Testis (tissue), 3 donors: Measurements from ENCODE around the gene STAT6. TPM values are rescaled to one million over a fixed set of nuclear protein-coding genes. Genes with fewer than 3 reads are reported as not detected.

ENCODE experiments used
- DNase-seq: peaks from one replicate; pipeline ENCODE4 v3.0.0-alpha.2; 2019
- H3K27ac ChIP-seq, 2 donors: fragments of 200-600 bp; sonication (generic); one replicate each; pipeline ENCODE4 v1.5.1; 2019
- H3K27me3 ChIP-seq: fragments of 200-600 bp; sonication (generic); one replicate; pipeline ENCODE4 v1.5.1; 2019
- H3K36me3 ChIP-seq: fragments of 200-600 bp; sonication (generic); one replicate; pipeline ENCODE4 v1.5.1; 2017; ENCODE audit warnings: low read depth; ENCODE audit errors: missing control alignments
- H3K4me1 ChIP-seq: fragments of 200-600 bp; sonication (generic); one replicate; pipeline ENCODE4 v1.5.1; 2019
- H3K4me3 ChIP-seq, 2 donors: fragments of 200-600 bp; sonication (generic); one replicate each; pipeline ENCODE4 v1.5.1; 2017 to 2019
- H3K9me3 ChIP-seq: fragments of 200-600 bp; sonication (generic); one replicate; pipeline ENCODE4 v1.5.1; 2017
- CTCF ChIP-seq, 3 experiments: fragments of 450-650 bp in 2 of 3; fragments of 200-600 bp in 1 of 3; sonication (generic) in 1 of 3; IDR thresholded peaks; one replicate each; pipeline ENCODE4 v1.5.1; 2016 to 2019; ENCODE audit warnings: antibody characterized with exemption in 3 of 3, mild to moderate bottlenecking in 2 of 3, moderate library complexity in 1 of 3
- POLR2A ChIP-seq: fragments of 450-650 bp; IDR thresholded peaks from one replicate; pipeline ENCODE4 v1.6.1; 2017; ENCODE audit warnings: antibody characterized with exemption, mild to moderate bottlenecking, moderate library complexity
- WGBS, 2 donors: methylation state at CpG; one replicate each; pipeline ENCODE4 v1.1.5; 2018; 5-methylcytosine and 5-hydroxymethylcytosine counted together
- intact Hi-C: fragments of 100-400 bp; cut with DNase I; formaldehyde crosslinking; loops from one replicate; pipeline ENCODE4 v1.15.1; 2023; ENCODE audit warnings: low total_unique reads
- polyA plus RNA-seq: library from polyadenylated mRNA; stranded (reverse); fragments of 350-450 nt; fragmentation: Illumina TruSeq; extraction: RNeasy Lipid Tissue Mini Kit (QIAGEN cat#74804); gene quantifications from one replicate; pipeline ENCODE4 v1.2.3, GENCODE V29; 2014; ENCODE audit warnings: low read depth, low replicate concordance; ENCODE audit not compliant: insufficient read depth
- total RNA-seq, 2 donors: library from RNA; depleted of rRNA; stranded (reverse); fragments of >200 nt; gene quantifications; one replicate each; pipeline ENCODE4 v1.2.3, GENCODE V29; 2016

Gene STAT6
- total and polyA plus RNA-seq, 3 donors from 2014 or later: 53.2 to 81.5 (median 66.2) TPM

GRCh38 chr12:57095440-57095839 is 15.7 kb downstream of the STAT6 start:
- Histone ChIP-seq H3K9me3 (no peaks in the 10 kb centered on the region), H3K27ac (no peak overlapping the region), H3K4me3 (no peak overlapping the region), H3K36me3 (no peaks in the 10 kb centered on the region), H3K4me1 (peaks cover 35% of the 10 kb centered on the region), H3K27me3 (no peaks in the 10 kb centered on the region)
- intact Hi-C loops: no loop called here
- TF ChIP-seq CTCF (IDR thresholded peaks at IDR 0.05) (no peak), POLR2A (no peak)
- 75 to 82% methylated on average over 2 to 3 of the region's 3 CpGs for WGBS, 2 donors
- DNase-seq: no peak

- Histone ChIP-seq H3K4me3 (no peak overlapping the region), H3K36me3 (no peaks in the 10 kb centered on the region), H3K9me3 (no peaks in the 10 kb centered on the region), H3K4me1 (peaks cover 38% of the 10 kb centered on the region), H3K27me3 (no peaks in the 10 kb centered on the region), H3K27ac (peak overlapping the region; percentile 8 to 100)
- DNase-seq: no peak
- no peak for TF ChIP-seq CTCF (IDR thresholded peaks at IDR 0.05)
- no peak for TF ChIP-seq POLR2A
- intact Hi-C loops: no loop called here
- 42 to 50% methylated on average over 12 to 15 of the region's 15 CpGs for WGBS, 2 donors
Measured at GRCh38 chr12:57094208-57095160, 16.7 kb downstream of the STAT6 start.

- Histone ChIP-seq H3K27me3 (no peaks in the 10 kb centered on the region), H3K9me3 (no peaks in the 10 kb centered on the region), H3K4me3 (no peak overlapping the region), H3K36me3 (no peaks in the 10 kb centered on the region), H3K4me1 (peaks cover 38% of the 10 kb centered on the region), H3K27ac (peak overlapping the region; percentile 55 to 100)
- TF ChIP-seq CTCF (IDR thresholded peaks at IDR 0.05) (peak in 2 of 3 experiments; percentile 6 to 29), POLR2A (no peak)
- WGBS, 2 donors: 23 to 37% methylated on average over 12 to 15 of the region's 24 CpGs
- intact Hi-C loops: no loop called here
- DNase-seq: peak; percentile 81
Measured at GRCh38 chr12:57093415-57094207, 17.6 kb downstream of the STAT6 start.

GRCh38 chr12:57092876-57093414 is 18.2 kb downstream of the STAT6 start:
- Histone ChIP-seq H3K36me3 (no peaks in the 10 kb centered on the region), H3K9me3 (no peaks in the 10 kb centered on the region), H3K27ac (peak overlapping the region; percentile 55 to 100), H3K4me3 (no peak overlapping the region), H3K27me3 (no peaks in the 10 kb centered on the region), H3K4me1 (peaks cover 38% of the 10 kb centered on the region)
- 80 to 81% methylated on average over 4 of the region's 4 CpGs for WGBS, 2 donors
- intact Hi-C loops: no loop called here
- no peak for DNase-seq
- TF ChIP-seq POLR2A (no peak), CTCF (IDR thresholded peaks at IDR 0.05) (no peak)
